HT1080 (cell line): ENCODE results near the gene LHB. TPM values are rescaled to one million over a fixed set of nuclear protein-coding genes. Genes with fewer than 3 reads are reported as not detected.
"Not testable (repeated sequence)": the region's sequence is repeated elsewhere in the genome, so short reads cannot be mapped to it uniquely, and the experiment has no call there.

Source experiments
- DNase-seq: peaks from one replicate; pipeline ENCODE4 v3.0.0-alpha.2; 2015; ENCODE audit warnings: low read depth
- total RNA-seq: library from RNA; depleted of rRNA; stranded (reverse); fragments of >200 nt; shearing (Covaris generic); gene quantifications from 2 replicates; pipeline ENCODE4 v1.2.3, GENCODE V29; 2014

LHB gene
- total RNA-seq, 1 experiment from 2014 or later = not detected

DNA sequence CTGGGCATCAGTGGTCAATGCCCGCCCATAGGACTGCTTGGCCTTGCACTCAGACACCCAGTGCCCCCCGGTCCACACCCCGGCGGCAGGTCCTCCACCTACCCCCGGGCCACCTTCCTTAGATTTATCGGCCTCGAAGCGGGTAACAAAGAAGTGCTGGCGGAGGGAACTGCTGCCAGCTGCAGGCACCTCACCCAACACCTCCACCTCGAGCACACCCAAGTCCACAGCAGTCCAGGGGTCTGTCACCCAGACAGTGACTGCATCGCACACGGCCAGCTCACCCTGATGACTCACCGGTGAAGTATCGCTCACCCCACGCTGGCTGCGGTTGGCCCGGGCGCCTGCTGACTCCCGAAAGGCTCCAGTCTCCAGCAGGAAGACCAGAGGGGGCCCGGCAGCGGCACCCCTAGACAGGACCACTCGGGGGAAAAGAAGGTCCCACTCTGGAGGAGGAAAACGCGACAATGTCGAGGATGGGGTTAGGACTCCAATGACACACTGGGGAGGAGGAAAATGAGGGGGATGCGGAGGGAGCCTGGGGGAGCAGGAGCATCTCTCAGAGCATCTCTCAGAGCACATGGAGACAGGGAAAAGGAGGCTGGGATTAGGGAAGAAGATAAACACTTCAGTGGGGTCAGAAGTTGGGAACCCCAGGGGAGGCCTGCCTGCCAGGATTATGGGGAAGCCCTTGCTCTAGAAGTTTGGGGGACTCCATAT lies 21.8 kb upstream of the LHB start:
- peak; percentile 86 for DNase-seq

DNA sequence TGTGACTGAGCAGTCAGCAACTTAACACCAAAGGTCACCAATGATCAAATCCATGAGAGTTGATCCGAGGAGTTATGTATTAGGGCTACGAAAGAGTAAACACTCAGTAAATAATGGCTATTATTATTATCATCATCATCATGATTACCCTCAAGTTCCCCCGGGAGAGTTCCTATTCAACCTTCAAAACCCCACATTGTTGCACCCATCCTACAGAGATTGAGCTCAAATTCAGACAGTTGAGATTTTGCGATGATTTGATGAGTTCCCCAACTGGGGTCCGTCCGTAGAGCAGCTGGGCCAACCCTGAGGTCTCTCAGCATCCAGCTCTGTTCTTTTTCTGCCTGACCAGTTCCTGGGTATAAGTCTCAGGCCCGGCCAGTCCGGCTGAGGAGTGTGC lies 21.2 kb upstream of the LHB start:
- DNase-seq = not testable (repeated sequence)

DNA sequence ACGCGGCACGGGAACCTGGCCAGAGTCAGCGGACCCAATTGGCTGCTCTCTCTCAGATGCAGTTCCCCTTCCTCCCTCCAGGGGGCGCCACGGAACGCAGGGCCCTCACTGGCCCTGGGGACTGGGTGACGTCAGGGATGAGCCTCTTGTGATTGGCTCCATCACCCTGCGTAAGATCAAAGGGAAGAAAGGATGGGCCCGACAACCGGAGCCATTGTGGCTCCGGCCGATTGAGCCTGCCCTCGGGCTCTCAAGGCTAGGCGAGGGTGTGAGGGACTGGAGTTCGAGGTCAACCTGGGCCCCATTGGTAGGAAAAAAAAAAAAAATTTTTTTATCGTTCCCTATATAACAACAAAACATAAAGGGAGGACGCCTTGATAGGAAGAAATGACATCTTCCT lies 19.9 kb upstream of the LHB start, which contains the start of gene CGB1:
Gene CGB1 (minus strand): TSS at position 81 of the 400 bp plus-strand sequence. CDS start 184 bp downstream, outside the sequence.
- DNase-seq = not testable (repeated sequence)

DNA sequence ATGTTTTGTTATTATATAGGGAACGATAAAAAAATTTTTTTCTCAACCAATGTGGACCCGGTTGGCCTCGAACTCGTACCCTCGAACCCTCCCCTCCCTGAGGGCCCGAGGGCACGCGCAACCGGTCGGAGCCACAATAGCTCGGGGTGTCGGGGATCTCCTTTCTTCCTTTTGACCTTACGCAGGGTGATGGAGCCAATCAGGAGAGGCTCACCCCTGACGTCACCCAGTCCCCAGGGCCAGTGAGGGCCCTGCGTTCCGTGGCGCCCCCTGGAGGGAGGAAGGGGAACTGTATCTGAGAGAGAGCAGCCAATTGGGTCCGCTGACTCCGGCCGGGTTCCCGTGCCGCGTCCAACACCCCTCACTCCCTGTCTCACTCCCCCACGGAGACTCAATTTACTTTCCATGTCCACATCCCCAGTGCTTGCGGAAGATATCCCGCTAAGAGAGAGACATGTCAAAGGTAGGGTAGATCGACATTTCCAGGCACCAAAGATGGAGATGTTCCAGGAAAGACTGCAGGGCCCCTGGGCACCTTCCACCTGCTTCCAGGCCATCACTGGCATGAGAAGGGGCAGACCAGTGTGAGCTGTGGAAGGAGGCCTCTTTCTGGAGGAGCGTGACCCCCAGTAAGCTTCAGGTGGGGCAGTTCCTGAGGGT lies 14.9 kb upstream of the LHB start, which contains the start of gene CGB2:
Gene CGB2 (plus strand): TSS at position 249 of the 660 bp plus-strand sequence. CDS start 206 bp downstream, at position 455.
- DNase-seq = not testable (repeated sequence)

DNA sequence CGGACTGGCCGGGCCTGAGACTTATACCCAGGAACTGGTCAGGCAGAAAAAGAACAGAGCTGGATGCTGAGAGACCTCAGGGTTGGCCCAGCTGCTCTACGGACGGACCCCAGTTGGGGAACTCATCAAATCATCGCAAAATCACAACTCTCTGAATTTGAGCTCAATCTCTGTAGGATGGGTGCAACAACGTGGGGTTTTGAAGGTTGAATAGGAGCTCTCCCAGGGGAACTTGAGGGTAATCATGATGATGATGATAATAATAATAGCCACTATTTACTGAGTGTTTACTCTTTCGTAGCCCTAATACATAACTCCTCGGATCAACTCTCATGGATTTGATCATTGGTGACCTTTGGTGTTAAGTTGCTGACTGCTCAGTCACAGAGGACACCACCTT lies 13.4 kb upstream of the LHB start:
- not testable (repeated sequence) for DNase-seq

DNA sequence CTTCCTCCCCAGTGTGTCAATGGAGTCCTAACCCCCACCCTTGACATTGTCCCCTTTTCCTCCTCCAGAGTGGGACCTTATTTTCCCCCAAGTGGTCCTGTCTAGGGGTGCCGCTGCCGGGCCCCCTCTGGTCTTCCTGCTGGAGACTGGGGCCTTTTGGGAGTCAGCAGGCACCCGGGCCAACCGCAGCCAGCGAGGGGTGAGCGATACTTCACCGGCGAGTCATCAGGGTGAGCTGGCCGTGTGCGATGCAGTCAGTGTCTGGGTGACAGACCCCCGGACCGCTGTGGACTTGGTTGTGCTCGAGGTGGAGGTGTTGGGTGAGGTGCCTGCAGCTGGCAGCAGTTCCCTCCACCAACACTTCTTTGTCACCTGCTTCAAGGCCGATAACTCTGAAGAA lies 12.9 kb upstream of the LHB start:
- not testable (repeated sequence) for DNase-seq

GRCh38 chr19:49028686-49029085 lies 11.8 kb upstream of the LHB start:
- not testable (repeated sequence) for DNase-seq

GRCh38 chr19:49025599-49025998 lies 8.7 kb upstream of the LHB start:
- not testable (repeated sequence) for DNase-seq

DNA sequence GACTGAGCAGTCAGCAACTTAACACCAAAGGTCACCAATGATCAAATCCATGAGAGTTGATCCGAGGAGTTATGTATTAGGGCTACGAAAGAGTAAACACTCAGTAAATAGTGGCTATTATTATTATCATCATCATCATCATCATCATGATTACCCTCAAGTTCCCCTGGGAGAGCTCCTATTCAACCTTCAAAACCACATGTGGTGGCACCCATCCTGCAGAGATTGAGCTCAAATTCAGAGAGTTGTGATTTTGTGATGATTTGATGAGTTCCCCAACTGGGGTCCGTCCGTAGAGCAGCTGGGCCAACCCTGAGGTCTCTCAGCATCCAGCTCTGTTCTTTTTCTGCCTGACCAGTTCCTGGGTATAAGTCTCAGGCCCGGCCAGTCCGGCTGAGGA lies 8.2 kb upstream of the LHB start:
- not testable (repeated sequence) for DNase-seq

DNA sequence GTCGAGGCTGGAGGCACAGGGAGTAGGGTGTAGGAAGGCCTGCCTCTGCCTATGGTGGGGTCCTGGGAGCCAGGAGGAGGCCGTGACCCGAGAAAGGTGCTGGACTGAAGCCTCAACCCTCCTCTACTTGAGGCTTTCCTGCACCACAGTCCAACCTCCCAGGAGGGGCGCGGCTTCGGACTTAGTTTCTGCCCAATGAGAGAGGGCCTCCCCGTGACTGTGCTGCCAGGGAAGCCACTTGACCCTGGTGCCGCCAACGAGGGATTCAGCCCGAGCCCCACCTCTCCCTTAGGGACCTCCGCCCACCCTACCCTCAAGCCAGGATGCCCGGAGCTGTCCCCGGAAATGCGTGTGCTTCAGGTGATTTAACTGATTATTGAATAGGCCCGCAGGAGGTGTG lies 7.3 kb upstream of the LHB start, which contains the start of gene CGB3:
Gene CGB3 (minus strand): TSS at position 101 of the 400 bp plus-strand sequence. CDS start 362 bp downstream, outside the sequence.
- DNase-seq = not testable (repeated sequence)

GRCh38 chr19:49022116-49022515 lies 5.2 kb upstream of the LHB start:
- DNase-seq = no peak

DNA sequence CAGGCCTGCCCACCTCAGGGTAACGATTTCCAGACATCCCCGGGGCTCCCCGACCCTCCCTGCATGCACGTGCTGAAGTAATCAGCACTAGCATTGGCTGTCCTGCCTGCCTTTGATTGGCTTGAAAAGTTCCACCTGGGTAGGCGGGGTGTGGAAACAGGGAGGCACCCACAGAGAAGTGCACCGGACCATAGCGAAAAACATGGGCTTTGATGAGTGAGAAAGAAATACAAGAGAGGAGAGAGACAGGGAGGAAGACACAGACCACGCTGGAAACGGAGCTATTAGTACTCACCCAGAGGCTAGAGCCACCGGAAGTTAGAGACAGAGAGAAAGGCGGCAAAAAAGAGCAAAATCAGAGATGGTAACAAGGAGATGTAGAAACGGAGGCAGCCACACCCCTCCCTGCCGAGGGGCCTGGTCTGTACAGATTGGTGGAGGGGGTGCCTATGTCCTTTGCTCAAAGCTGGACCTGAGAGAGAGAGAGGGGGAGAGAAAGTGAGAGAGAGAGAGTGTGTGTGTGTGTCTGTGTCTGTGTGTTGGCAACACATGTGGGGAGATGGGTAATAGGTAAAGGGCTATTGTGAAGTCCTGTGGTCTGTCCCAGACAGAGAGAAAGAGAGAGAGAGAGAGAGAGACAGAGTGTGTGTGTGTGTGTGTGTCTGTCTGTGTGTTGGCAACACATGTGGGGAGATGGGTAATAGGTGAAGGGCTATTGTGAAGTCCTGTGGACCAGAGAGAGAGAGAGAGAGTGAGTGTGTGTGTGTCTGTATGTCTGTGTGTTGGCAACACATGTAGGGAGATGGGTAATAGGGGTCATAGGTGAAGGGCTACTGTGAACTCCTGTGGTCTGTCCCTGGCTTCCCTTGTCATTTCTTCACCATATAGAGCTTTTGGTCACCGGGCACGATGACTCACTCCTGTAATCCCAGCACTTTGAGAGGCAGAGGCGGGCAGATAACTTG lies 4.3 kb upstream of the LHB start:
- DNase-seq = peak; percentile 76

DNA sequence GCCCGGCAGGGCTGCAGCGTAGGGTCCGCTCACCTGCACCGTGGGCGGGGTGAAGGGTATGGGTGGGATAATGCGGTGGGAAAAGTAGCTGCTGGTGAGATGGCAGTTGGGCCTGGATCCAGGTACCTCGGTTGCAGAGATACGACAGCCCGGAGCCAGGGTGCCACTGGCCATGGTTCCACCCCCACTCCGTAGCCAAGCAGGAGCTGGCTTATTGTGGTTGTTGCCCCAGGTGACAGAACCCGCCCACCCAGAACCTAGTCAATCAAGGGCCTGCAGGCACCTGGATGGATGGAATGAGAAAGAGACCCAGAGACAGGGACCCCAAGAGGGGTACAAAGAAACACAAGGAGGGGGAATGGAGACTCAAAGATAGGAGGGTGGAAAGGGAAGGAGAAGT lies 3.5 kb upstream of the LHB start:
- DNase-seq = no peak

GRCh38 chr19:49019242-49019932 lies 2.5 kb upstream of the LHB start:
- DNase-seq = no peak

DNA sequence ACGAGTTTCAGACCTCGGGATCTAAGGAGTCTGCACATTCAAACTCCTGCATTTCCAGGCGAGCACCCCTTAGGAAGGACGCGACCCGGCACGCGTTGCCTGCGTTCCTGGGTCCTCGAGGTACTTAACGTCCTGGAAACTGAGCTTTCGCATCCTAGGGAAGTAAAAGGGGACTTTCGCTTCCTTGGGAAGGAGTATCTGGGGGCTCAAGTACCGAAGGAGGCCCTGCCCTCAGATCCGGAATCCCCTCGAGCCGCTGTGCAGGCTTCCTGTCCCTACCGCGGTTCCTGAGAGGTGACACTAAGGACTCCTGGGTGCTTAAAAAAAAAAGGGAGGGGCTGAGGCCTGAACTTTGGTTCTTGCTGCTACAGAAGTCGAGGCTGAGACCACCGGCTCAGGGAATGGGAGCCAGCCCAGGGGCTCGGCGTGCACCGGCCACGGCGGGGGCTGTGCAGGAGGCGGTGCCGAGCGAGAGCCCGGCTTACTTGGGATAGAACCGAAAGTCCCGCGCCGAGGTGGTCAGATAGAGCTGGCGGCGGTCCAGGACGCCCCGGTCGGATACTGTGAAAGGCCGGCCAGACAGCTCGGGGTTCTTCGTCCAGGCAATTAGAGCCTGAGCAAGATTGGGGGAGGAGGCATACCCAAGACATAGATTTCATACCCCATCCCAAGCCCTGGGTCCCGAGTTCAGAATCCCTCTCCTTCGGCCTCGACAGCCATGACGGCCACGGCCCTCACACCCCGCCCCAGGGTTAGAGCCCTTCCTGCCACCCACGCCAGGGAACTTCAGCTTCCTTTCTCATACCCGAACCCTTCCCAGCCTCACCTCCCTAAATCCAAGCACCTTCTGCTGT lies 1.7 kb upstream of the LHB start:
- DNase-seq = not testable (repeated sequence)

DNA sequence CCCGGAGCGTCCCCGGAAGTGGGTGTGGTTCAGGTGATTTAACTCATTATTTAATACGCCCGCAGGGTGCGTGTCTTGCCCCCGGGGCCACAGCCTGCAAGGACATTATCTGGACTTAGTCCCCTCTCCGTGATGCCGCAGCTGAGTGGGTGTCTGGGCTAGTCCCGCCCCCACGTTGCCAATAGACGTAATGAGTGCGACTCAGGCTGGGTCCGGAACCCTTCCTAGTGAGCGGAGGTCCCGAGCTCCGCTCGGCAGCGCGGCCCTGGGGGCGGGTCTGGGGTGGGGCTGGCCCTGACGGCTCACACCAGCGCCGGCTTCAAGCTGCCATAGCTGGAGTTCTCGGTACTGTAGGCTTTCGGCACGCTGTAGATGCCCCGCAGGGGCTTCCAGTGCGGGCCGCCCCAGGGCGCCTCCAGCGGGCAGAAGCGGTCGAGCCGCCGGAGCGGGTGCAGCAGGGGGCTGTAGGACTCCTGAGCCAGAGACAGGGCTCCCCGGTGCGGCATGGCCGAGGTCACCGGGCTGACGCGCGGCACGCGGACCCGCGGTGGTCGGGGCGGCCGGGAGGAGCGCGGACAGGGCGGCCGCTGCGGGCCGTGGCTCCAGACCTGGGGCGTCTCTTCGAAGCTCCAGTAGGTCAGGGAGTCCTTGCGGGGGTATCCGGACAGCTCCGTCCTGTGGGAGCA lies 918 bp upstream of the LHB start:
- no peak for DNase-seq

DNA sequence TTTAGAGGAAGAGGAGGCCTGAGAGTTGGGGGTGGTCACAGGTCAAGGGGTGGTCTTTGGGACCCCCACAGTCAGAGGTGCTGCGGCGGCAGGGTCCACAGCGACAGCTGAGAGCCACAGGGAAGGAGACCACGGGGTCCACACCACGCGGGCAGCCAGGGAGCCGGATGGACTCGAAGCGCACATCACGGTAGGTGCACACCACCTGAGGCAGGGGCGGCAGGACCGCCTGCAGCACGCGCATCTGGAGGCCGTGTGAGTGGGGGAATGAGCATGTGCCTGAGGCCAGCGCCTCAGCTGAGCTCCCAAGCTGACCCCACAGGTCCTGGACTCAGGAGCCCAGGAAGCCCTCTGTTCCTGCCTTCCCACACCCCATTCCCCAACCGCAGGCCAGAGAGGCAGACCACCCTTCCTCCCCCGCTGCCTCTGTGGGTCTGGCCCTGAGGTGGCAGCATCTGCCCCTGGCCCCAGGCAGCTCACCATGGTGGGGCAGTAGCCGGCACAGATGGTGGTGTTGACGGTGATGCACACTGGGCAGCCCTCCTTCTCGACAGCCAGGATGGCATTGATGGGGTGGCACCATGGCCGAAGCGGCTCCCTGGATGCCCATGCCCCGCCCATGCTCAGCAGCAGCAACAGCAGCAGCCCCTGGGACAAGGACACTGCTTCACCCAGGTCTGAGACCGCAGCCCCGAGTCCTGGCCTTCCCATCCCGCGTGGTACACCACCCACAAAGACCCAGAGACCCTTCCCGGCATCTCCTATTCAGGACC lies 638 bp downstream of the LHB start:
- no peak for DNase-seq

- no peak for DNase-seq
Measured at GRCh38 chr19:49014870-49015255, 2.0 kb downstream of the LHB start.
